ENCODE measurements around the gene COL28A1. TPM values are rescaled to one million over a fixed set of nuclear protein-coding genes. Genes with fewer than 3 reads are reported as not detected.

The COL28A1 gene
- polyA plus RNA-seq, 10 donors = 0.51 to 1.8 (median 0.90) TPM

DNA sequence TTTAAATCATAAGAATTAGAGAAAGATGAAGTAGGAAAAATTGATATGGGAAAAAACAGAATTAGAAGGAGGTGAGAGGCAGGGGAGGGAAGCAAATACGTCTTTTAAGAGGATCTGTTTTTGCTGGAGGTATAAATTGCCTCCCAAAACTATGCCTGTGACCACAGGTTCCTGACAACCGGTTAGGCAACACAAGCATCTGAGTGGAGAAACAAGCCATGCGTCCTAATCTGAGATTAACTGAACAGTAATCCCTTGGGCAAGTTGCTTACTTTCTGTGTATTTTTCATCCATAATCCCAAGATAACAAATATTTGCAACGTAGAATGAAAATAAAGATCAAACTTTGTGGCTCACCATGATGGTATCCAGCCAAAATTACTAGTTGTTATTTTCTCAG is 204.2 kb downstream of the COL28A1 start:
- no peak for DNase-seq

DNA sequence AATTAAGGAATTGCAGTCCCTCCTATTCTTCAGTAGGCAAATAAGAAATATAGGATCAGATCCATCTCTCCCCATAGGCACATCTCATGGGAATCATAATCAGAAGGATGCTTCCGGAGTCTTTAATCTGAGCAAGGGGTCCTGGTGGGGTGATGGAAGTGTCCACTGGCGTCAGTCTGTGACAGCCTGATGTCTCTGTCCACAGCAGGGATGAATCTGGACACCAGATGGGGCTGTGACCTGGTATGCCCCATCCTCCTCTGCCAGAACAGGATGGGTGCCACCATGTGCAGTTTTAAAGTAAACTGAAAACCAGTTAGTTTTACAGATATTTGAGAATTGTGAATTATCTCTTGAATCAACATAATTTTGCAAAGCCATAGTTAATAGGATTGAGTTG is 204.7 kb downstream of the COL28A1 start:
- no peak for DNase-seq

DNA sequence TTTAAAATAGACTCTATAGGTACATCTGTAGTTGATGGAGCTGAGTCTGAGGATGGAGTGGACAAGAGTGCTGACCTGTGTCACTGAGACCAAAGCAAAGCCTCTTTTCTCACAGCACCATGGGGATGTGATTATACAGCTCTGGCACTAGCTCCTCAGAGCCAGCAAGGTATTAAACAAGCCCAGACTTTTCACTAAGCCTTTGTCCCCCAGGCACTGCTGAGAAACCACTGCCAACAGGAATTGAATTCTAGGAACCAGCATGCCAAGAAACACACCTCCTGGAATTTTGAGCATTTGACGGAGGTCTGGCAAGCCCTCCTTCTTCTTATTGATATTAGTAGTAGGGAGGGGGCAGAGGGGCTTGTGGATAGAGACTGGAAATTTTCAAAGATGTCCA is 206.3 kb downstream of the COL28A1 start:
- no peak for DNase-seq

DNA sequence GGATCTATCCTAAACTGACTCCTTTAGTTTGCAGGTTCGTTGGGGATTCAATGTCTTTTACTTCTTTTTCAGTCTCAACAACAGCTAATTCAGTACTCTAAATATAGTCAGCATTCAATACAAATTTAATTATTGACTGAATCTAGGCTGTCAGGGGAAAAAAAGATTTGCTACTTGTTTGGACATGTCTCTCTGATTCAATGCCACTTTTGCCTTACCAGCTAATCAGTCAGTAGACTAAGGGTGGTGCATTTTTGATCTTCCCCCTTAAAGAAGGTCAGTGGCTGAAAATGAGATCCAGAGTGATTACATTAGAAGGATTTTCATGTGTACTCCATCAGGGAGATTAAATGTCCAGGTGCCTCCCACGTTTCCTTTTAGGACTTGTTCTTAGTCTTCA is 208.2 kb downstream of the COL28A1 start:
- no peak for DNase-seq

DNA sequence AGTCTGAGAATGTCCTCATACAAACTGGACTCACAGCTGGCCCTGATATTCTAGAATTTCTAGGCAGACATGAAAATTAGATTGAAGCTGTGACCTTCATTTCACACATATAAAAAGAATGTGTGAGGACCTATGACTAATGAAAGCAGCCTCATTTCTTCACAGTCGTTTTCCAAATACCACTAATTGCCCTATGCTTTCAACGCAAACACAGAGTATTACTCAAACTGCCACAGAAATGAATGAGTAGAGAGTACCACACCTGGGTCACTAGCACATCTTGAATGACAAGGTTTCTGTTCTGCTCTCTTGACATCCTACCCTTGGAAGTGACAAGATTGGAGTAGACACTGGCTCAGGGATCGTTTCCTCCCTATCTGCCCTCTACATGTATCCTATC is 211.0 kb downstream of the COL28A1 start:
- no peak for DNase-seq

DNA sequence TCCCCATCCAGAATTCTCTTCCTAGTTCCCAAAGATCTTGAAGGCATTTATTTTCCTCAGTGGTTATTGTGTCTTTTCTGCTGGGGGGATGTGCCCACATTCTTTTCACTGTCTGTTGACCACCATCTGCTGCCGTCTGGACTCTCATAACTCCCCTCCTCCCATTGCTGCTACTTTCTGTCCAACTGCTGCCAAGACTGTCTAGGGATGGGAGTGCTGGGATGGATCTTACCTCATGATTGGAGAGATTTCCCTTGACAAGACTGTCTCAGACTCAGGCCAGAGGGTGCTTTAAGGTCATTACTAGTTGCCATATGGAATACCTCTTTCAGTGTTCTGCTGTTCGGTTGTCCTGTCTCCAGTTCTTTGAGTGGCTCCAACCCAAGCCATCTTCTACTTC is 211.8 kb downstream of the COL28A1 start:
- DNase-seq = no peak

DNA sequence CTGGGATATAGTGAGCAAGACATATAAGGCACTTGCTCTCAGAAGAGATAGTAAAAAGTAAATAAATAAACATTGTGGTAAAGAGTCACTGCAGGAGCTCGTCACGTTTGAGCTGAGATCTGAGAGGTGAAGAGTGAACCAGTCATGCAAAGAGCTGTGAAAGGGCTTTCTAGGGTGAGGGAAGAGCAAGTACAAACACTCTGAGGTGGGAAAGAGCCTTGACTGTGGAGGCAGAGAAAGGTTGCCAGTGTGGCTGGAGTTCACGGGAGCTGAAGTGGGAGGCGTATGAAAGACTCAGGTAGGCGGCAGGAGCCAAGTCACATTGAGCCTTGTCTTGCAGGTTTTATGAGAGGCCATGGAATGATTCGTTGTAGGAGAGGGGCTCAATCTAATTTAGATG is 212.3 kb downstream of the COL28A1 start:
- no peak for DNase-seq

DNA sequence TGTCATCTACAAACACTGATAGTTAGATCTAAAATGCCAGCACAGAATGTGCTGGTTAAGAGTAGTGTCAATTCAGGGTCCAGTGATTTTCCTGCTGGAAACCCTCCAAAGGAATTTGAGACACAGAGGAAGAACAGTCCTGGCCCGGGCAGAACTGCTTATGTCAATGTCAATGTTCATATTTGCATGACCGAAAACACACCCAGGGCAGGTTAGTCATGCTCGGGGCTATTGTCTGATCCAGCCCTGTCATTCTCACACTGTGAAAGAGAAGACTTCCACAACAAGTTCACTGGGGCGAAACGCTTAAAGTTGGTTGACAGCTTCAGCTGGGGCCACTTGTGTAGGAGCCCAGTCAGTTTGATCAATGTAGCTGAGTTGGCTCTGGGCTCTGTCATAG is 214.0 kb downstream of the COL28A1 start:
- peak in 2 of 3 donors; percentile 0 to 5 for DNase-seq

DNA sequence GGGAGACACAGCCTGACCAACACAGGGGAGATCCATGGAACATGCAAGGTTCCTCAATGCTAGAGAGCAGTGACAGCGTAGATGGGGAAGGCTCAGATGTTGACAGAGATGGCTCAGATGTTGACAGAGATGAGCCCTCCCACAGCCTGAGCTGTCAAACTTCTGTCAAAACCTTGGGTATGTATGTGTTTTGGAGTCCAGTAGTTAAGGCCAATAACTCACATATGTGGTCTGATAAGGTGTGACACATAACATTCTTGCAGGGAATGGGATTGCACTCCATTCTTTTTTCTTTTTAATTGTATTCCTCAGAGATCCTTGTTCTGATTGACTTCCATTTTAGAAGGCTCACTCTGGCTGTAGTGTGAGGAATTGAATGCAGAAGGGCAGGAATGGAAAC is 217.1 kb downstream of the COL28A1 start:
- DNase-seq = no peak

DNA sequence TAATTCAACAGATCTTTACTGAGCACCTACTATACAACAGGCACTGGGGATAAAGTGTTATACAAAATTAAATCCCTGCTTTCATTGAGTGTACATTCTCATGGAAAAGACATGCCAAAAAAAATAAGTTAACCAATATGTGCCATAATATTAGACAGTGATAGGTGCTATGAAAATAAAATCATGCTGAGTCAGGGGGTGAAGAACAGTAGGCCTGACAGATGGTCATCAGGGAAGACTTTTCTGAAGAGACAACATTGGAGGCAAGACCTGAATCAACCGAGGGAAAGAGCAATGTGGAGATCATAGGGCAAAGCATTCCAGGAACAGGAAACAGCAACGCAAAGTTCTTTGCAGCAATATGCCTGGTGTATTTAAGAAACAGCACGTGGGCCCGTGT is 217.8 kb downstream of the COL28A1 start:
- DNase-seq = no peak

DNA sequence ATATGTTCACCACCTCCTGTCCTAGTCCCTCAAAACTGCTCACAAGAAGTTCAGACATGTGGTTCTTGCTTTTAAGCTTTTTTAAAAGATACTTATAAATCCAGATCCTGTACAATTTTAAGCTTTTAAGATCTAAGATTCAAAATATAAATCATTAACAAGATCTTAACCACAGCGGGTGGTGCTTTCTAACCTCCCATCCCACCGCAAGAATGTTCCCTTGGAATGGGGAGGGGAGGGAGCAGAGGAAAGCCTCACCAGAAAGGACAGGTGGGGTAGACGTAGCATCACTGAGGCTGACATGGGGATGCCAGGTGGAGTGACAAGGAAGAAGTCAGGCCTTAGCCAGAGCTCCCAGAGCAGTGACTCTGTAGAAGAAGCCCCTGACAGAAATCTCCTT is 219.8 kb downstream of the COL28A1 start:
- no peak for DNase-seq

DNA sequence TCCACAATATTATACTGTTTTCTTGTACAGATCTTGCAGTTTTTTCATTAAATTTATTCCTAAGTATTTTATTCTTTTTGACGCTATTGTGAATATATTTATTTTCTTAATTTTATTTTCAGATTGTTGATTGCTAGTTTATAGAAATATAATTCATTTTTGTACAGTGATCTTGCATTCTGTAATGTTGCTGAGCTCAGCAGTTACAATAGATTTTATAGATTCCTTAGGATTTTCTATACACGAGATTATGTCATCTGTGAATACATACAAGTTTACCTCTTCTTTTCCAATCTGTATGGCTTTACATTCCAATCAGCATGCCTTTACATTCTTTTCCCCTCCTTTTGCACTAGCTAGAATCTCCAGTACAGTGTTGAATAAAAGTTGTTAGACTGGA is 223.3 kb downstream of the COL28A1 start:
- DNase-seq = no peak

DNA sequence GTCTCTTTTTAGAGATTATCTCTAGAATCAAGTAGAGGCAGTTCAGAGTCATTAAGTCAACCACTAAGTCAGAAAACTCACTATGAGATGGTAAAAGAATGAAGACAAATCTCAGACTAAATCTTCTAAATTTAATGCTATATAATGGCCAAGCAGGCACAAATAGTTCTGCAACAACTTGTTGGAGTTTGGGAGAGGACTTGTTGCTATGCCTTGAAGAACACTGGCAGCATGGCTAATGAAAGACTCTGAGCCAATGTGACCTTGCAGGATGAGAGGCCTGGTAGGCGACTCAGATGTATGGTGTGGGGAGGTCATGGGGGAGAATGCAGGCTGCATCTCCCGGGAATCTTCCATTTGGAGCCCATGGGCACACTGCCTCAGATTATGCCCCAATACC is 224.7 kb downstream of the COL28A1 start:
- DNase-seq = no peak

DNA sequence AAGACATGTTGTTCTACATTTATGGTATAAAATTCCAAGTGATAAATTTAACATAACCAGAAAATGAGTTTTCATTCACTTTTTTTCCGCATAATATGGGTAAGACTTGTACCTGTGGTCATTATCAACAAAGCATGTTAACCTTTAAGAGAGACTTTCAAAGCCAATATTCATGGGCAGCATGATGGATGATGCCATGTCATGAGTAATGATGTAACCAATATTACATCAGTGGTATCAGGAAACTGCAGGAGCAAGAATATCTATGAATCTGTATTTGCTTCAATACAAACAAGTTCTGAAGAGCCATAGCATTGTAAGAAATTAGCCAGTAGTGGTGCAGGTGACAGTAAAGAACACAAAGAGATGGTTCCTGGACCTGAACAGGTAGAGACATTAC is 226.5 kb downstream of the COL28A1 start:
- DNase-seq = no peak

Other genes starting within 250 kb of the COL28A1 start
- gene MIOS, start 31.0 kb upstream of the COL28A1 start, polyA plus RNA-seq (ENCODE audit: insufficient read length in 10 of 10) = 10 to 100 TPM; 22.0 to 35.4 (median 27.4) TPM
- gene UMAD1, start 104.9 kb upstream of the COL28A1 start, polyA plus RNA-seq (ENCODE audit: insufficient read length in 10 of 10) = 10 to 100 TPM in 4 of 10 donors, 1 to 10 TPM in 6; 8.6 to 12.3 (median 9.9) TPM
- gene RPA3, start 182.7 kb upstream of the COL28A1 start, polyA plus RNA-seq (ENCODE audit: insufficient read length in 10 of 10) = 10 to 100 TPM; 23.6 to 33.2 (median 26.2) TPM